C4-2B (cell line): ENCODE data around the gene KCNN1.

Experiments used
- CTCF ChIP-seq: fragments of 450-650 bp; conservative IDR thresholded peaks from 2 replicates; pipeline ENCODE4 v1.5.1; 2017; ENCODE audit warnings: mild to moderate bottlenecking
- ZFX ChIP-seq: fragments of 450-650 bp; IDR thresholded peaks from 2 replicates; pipeline ENCODE4 v1.6.1; 2017

GRCh38 chr19:17977488-17977887 lies 10.6 kb downstream of the KCNN1 start:
- no peak for TF ChIP-seq CTCF
- no peak for TF ChIP-seq ZFX
